ENCODE results near the gene IRS1. TPM values are rescaled to one million over a fixed set of nuclear protein-coding genes. Genes with fewer than 3 reads are reported as not detected.

IRS1 gene
- total and polyA plus RNA-seq, 12 donors: 2.2 to 20.2 (median 14.5) TPM

DNA sequence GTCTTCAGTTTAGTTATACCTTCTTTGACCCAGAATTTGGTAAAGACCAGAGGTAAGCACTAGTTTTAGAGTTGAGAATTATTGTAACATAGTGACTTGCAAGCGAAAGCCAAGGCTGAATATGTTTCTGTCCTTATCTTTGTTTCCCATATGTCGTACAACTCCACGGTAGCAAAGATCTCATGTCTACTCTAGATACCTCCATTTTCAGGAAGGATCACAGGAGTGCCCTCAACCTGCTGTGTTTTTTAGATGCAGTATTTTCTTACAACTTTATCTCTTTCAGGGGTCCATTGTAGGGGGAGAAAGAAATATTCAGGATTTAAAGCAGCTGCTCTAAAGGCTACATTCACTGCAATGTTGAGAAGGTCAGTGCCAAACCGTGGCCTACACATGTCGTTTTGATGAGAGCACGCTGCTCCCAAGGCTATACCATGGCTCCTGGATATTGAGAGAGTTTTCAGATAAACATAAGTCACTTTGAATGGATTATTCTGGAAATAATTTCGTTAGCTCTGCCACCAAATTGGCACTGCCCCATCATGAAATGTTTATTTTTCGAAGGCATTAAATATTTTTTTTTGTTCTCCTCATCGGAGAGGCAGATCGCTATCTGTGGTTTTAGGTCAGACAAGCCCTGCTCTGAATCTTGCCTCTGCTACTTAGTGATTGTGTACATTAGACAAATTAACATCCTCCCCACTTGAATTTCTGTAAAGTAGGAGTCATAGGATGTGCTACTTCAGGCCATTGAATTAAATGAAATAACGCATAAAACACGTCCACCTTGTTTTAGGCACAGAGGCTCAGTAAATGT lies 38.4 kb upstream of the IRS1 start:
- ATAC-seq: no peak
- peaks cover 0 to 7% (median 0%) of the 10 kb centered on the region in 11 donors for H3K9me3 ChIP-seq
- no peak for DNase-seq
- WGBS, 2 donors: 91 to 92% methylated on average over 12 of the region's 12 CpGs
- no peak overlapping the region for H3K4me3 ChIP-seq
- intact Hi-C loops (cut with DNase I): loop anchor here in 3 of 10 donors (10.0 kb wide), 2 partner anchors 137 to 147 kb away; no protein-coding TSS in a partner anchor
- peaks cover 0 to 16% (median 0%) of the 10 kb centered on the region in 9 donors for H3K36me3 ChIP-seq
- peaks cover 0 to 35% (median 22%) of the 10 kb centered on the region in 9 donors for H3K4me1 ChIP-seq
- H3K27me3 ChIP-seq: no peaks in the 10 kb centered on the region
- TF ChIP-seq, protein P1, sequence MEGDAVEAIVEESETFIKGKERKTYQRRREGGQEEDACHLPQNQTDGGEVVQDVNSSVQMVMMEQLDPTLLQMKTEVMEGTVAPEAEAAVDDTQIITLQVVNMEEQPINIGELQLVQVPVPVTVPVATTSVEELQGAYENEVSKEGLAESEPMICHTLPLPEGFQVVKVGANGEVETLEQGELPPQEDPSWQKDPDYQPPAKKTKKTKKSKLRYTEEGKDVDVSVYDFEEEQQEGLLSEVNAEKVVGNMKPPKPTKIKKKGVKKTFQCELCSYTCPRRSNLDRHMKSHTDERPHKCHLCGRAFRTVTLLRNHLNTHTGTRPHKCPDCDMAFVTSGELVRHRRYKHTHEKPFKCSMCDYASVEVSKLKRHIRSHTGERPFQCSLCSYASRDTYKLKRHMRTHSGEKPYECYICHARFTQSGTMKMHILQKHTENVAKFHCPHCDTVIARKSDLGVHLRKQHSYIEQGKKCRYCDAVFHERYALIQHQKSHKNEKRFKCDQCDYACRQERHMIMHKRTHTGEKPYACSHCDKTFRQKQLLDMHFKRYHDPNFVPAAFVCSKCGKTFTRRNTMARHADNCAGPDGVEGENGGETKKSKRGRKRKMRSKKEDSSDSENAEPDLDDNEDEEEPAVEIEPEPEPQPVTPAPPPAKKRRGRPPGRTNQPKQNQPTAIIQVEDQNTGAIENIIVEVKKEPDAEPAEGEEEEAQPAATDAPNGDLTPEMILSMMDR (IDR thresholded peaks at IDR 0.05): no peak
- peak overlapping the region in 1 of 10 donors; percentile 34 for H3K27ac ChIP-seq

- Histone ChIP-seq H3K27ac (peak overlapping the region in 1 of 10 donors; percentile 98), H3K9me3 (peaks cover 0 to 5% (median 0%) of the 10 kb centered on the region in 11 donors), H3K4me3 (no peak overlapping the region), H3K27me3 (no peaks in the 10 kb centered on the region), H3K36me3 (peaks cover 0 to 16% (median 0%) of the 10 kb centered on the region in 9 donors), H3K4me1 (peaks cover 0 to 35% (median 22%) of the 10 kb centered on the region in 9 donors)
- DNase-seq: no peak
- intact Hi-C loops (cut with DNase I): loop anchor here in 3 of 10 donors (10.0 kb wide), 2 partner anchors 137 to 147 kb away; no protein-coding TSS in a partner anchor
- ATAC-seq: no peak
- 92 to 96% methylated on average over 7 of the region's 7 CpGs for WGBS, 2 donors
- TF ChIP-seq, protein P1 (IDR thresholded peaks at IDR 0.05): no peak
These were observed 37.7 kb upstream of the IRS1 start for GRCh38 chr2:226837334-226837733.

- Histone ChIP-seq H3K27ac (peak overlapping the region; percentile 88 to 98 (median 96)), H3K4me3 (peak overlapping the region; percentile 61 to 89 (median 78)), H3K4me1 (peaks cover 0 to 35% (median 22%) of the 10 kb centered on the region in 9 donors), H3K9me3 (no peaks in the 10 kb centered on the region), H3K27me3 (no peaks in the 10 kb centered on the region), H3K36me3 (peaks cover 0 to 16% (median 0%) of the 10 kb centered on the region in 9 donors)
- DNase-seq: no peak
- WGBS, 2 donors: 3 to 7% methylated on average over 6 of the region's 6 CpGs
- TF ChIP-seq, protein P1 (IDR thresholded peaks at IDR 0.05): no peak
- ATAC-seq: no peak
- intact Hi-C loops (cut with DNase I): loop anchor here in 3 of 10 donors (10.0 kb wide), 2 partner anchors 138 to 148 kb away; no protein-coding TSS in a partner anchor
These were observed 36.9 kb upstream of the IRS1 start for GRCh38 chr2:226836548-226836885.

GRCh38 chr2:226835796-226836547 lies 36.4 kb upstream of the IRS1 start, which contains the start of gene RHBDD1:
RHBDD1 (plus strand) TSS chr2:226836054; CDS start chr2:226864694, 28,640 bp downstream.
- WGBS, 2 donors: 0% methylated on average over 74 to 75 of the region's 75 CpGs
- Histone ChIP-seq H3K27me3 (no peaks in the 10 kb centered on the region), H3K4me3 (peak within 1 kb of the TSS; percentile 61 to 89 (median 78)), H3K36me3 (peaks cover 0 to 16% (median 0%) of the 10 kb centered on the region in 9 donors), H3K27ac (peak within 1 kb of the TSS; percentile 88 to 98 (median 96)), H3K9me3 (no peaks in the 10 kb centered on the region), H3K4me1 (peaks cover 0 to 35% (median 22%) of the 10 kb centered on the region in 9 donors)
- intact Hi-C loops (cut with DNase I): loop anchor here in 3 of 10 donors (10.0 kb wide), 2 partner anchors 139 to 149 kb away; no protein-coding TSS in a partner anchor
- TF ChIP-seq, protein P1 (IDR thresholded peaks at IDR 0.05): no peak
- ATAC-seq (peak; percentile 99 to 100 (median 99)), DNase-seq (peak; percentile 94 to 95)
